Nephron (organoid): ENCODE measurements around the gene MAST3.

ENCODE experiments used
- H3K27ac Mint-ChIP-seq, 3 experiments: 2 replicates each; pipeline ENCODE4 v1.8.0; 2020; ENCODE audit warnings: mixed read lengths in 3 of 3, mild to moderate bottlenecking in 2 of 3, moderate library complexity in 1 of 3
- H3K27me3 Mint-ChIP-seq: 2 replicates; pipeline ENCODE4 v1.8.0; 2021; ENCODE audit warnings: low read depth, mild to moderate bottlenecking, moderate library complexity, mixed read lengths
- H3K36me3 Mint-ChIP-seq: 2 replicates; pipeline ENCODE4 v1.8.0; 2020; ENCODE audit warnings: low read depth, mixed read lengths
- H3K4me1 Mint-ChIP-seq: 2 replicates; pipeline ENCODE4 v1.8.0; 2020; ENCODE audit warnings: mixed read lengths
- H3K4me3 Mint-ChIP-seq, 3 experiments: 2 replicates each; pipeline ENCODE4 v1.8.0; 2020; ENCODE audit warnings: mild to moderate bottlenecking in 3 of 3, mixed read lengths in 3 of 3, moderate library complexity in 2 of 3
- H3K9me3 Mint-ChIP-seq: 2 replicates; pipeline ENCODE4 v1.8.0; 2020; ENCODE audit warnings: mixed read lengths
- TF ChIP-seq, protein P1 (sequence below), 3 experiments: fragments of 200-600 bp; sonication (generic); IDR thresholded peaks; one replicate each; pipeline ENCODE4 v1.5.0; 2021; ENCODE audit warnings: antibody characterized with exemption in 3 of 3; ENCODE audit not compliant: unreplicated experiment in 3 of 3

Gene MAST3

DNA sequence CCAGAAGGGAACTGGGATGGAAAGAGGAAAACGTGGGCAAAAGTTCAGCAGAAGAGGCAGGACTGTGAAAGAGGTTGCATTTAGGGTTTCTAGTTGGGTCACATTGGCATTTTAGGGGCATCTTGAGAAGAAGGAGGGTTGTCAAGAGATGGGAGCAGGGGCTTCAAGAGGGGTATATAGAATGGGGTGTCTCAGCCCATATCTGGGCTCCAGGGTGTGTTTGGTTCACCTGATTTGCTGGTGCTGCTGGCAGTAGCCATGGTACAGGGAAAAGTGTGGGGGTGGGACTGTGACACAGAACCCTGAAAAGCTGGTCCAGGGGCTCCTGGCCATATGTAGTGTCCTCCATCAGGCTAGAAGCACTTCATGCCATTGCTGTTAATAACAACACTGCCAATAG, 22.5 kb downstream of the MAST3 start:
- Mint-ChIP-seq H3K4me1 (peaks cover 13% of the 10 kb centered on the region), H3K4me3 (peak overlapping the region; percentile 31 to 84 (median 83)), H3K36me3 (peaks cover 11% of the 10 kb centered on the region), H3K27me3 (peaks cover 3% of the 10 kb centered on the region), H3K27ac (no peak overlapping the region), H3K9me3 (no peaks in the 10 kb centered on the region)
- TF ChIP-seq, protein P1, sequence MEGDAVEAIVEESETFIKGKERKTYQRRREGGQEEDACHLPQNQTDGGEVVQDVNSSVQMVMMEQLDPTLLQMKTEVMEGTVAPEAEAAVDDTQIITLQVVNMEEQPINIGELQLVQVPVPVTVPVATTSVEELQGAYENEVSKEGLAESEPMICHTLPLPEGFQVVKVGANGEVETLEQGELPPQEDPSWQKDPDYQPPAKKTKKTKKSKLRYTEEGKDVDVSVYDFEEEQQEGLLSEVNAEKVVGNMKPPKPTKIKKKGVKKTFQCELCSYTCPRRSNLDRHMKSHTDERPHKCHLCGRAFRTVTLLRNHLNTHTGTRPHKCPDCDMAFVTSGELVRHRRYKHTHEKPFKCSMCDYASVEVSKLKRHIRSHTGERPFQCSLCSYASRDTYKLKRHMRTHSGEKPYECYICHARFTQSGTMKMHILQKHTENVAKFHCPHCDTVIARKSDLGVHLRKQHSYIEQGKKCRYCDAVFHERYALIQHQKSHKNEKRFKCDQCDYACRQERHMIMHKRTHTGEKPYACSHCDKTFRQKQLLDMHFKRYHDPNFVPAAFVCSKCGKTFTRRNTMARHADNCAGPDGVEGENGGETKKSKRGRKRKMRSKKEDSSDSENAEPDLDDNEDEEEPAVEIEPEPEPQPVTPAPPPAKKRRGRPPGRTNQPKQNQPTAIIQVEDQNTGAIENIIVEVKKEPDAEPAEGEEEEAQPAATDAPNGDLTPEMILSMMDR (IDR thresholded peaks at IDR 0.05; ENCODE audit: unreplicated experiment in 3 of 3), result no peak

DNA sequence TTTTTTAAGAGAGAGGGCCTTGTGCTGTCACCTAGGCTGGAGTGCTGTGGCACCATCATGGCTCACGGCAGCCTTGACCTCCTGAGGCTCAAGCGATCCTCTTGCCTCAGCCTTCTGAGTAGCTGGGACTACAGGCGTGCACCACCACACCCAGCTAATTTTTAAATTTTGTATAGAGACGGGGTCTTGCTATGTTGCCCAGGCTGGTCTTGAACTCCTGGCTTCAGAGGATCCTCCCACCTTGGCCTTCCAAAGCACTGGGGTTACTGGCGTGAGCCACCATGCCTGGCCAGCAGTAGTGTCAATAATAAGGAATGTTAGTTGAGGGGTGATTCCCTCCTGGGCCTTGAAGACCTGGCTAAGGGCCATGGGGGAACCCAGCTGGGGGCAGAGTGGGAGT, 23.6 kb downstream of the MAST3 start:
- Mint-ChIP-seq H3K27me3 (peaks cover 3% of the 10 kb centered on the region), H3K27ac (no peak overlapping the region), H3K4me3 (no peak overlapping the region), H3K9me3 (no peaks in the 10 kb centered on the region), H3K4me1 (peaks cover 13% of the 10 kb centered on the region), H3K36me3 (peaks cover 14% of the 10 kb centered on the region)
- TF ChIP-seq, protein P1 (IDR thresholded peaks at IDR 0.05; ENCODE audit: unreplicated experiment in 3 of 3), result no peak

DNA sequence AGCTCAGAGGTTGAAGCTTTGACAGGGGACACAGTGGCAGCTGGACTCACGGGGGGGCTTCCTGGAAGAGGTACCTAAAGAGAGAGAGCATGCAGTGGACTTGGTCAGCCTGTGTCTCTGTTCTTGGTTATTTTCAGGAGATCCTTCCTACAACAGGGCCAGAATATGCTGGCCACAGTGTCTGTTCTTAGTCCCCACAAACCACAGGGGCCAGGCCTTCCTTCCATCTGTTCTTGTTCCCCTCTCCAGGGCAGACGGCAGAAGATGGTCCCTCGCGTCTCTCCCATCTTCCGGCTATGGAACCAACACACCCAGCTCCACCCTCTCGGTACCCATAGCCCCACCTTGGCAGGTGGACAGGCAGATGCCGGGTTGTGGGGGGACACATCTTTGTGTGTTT, 24.8 kb downstream of the MAST3 start:
- no peaks in the 10 kb centered on the region for H3K27me3 Mint-ChIP-seq
- no peak overlapping the region for H3K4me3 Mint-ChIP-seq

DNA sequence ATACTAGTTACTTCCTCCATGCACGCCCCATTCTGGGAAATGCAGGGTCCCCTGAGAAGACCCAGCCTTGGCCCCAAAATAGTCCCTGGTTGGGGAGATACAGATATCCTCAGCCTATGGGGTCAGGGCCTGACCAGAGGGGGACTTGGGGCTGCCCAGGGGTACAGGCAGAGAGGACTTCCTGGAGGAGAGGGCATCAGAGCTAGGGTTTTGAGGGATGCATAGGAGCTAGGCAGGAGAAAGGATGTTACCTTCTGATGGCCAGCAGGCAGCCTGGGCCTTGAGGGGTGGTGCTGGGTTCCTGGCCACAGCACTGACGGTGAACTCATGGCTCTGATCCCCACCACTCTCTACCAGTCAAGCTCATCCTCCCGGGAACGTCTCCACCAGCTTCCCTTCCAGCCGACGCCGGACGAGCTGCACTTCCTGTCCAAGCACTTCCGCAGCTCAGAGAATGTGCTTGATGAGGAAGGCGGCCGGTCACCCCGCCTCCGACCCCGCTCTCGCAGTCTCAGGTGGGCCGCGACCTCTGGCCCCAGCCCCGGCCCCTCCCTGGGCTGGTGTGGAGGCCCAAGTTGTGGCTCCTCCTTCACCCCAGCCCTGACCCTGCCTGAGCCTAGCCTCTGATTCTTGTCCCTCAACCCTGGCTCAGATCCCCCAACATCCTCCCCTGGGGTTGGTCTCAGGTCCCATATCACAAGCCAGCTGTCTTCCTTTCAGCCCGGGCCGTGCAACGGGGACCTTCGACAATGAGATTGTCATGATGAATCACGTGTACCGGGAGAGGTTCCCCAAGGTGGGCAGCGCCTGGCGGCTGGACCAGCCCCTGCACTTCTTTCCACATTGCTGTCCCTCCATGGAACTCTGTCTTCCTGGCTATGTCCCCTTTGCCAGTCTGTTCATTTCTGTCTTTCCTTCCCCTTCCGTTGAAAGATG, 25.6 kb downstream of the MAST3 start:
- Mint-ChIP-seq H3K4me3 (no peak overlapping the region), H3K36me3 (peaks cover 17% of the 10 kb centered on the region), H3K27me3 (no peaks in the 10 kb centered on the region), H3K9me3 (no peaks in the 10 kb centered on the region), H3K4me1 (peaks cover 7% of the 10 kb centered on the region), H3K27ac (no peak overlapping the region)
- TF ChIP-seq, protein P1 (IDR thresholded peaks at IDR 0.05; ENCODE audit: unreplicated experiment in 3 of 3), result no peak

More for the DNA sequence above, 24.8 kb downstream of the MAST3 start:
- H3K4me1 Mint-ChIP-seq, result peaks cover 8% of the 10 kb centered on the region
- no peak overlapping the region for H3K27ac Mint-ChIP-seq
- H3K9me3 Mint-ChIP-seq, result no peaks in the 10 kb centered on the region
- TF ChIP-seq, protein P1 (IDR thresholded peaks at IDR 0.05; ENCODE audit: unreplicated experiment in 3 of 3), result no peak
- H3K36me3 Mint-ChIP-seq, result peaks cover 17% of the 10 kb centered on the region

DNA sequence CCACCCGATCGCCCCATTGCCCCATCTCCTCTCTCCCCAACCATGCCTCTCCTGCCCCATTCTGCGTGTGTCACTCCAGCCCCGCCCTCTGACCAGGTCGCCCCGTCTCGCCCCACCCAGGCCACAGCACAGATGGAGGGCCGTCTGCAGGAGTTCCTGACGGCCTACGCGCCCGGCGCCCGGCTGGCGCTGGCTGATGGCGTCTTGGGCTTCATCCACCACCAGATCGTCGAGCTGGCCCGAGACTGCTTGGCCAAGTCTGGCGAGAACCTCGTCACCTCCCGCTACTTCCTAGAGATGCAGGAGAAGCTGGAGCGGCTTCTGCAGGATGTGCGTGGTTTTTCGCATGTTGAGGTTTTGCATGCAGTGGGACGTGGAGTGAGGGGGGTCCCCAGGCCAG, 26.2 kb downstream of the MAST3 start:
- no peak overlapping the region for H3K27ac Mint-ChIP-seq
- H3K9me3 Mint-ChIP-seq, result no peaks in the 10 kb centered on the region
- H3K4me3 Mint-ChIP-seq, result no peak overlapping the region
- TF ChIP-seq, protein P1 (IDR thresholded peaks at IDR 0.05; ENCODE audit: unreplicated experiment in 3 of 3), result no peak
- H3K4me1 Mint-ChIP-seq, result peaks cover 5% of the 10 kb centered on the region
- H3K36me3 Mint-ChIP-seq, result peaks cover 22% of the 10 kb centered on the region
- H3K27me3 Mint-ChIP-seq, result no peaks in the 10 kb centered on the region

DNA sequence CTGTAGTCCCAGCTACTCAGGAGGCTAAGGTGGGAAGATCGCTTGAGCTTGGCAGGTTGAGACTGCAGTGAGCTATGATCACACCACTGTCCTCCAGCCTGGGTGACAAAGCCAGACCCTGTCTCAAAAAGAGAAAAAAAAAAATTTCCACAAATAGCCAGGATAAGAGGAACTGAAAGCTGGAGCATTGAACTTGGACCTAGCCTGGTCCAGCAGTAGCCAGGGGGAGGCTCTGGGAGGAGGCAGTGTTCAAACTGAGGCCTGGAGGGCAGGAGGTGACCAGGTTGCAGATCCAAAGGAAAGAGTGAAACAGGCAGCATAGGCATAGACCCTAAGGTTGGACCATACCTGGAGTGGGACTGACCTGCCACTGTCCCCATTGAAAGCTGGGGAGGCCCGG, 28.5 kb downstream of the MAST3 start:
- Mint-ChIP-seq H3K9me3 (no peaks in the 10 kb centered on the region), H3K4me3 (no peak overlapping the region), H3K27me3 (no peaks in the 10 kb centered on the region), H3K4me1 (no peaks in the 10 kb centered on the region), H3K36me3 (peaks cover 32% of the 10 kb centered on the region), H3K27ac (no peak overlapping the region)
- TF ChIP-seq, protein P1 (IDR thresholded peaks at IDR 0.05; ENCODE audit: unreplicated experiment in 3 of 3), result no peak
